Tibial nerve (tissue), 4 donors: ENCODE data around the gene SOX18.

Experiments used
- EP300 ChIP-seq, 2 donors: sonication (generic); formaldehyde crosslinking; IDR thresholded peaks; one replicate each; pipeline ENCODE4 v1.6.1; 2017; ENCODE audit warnings: antibody characterized with exemption in 2 of 2, mild to moderate bottlenecking in 1 of 2
- POLR2A ChIP-seq, 2 donors: fragments of 450-650 bp; IDR thresholded peaks; one replicate each; pipeline ENCODE4 v1.6.1; 2017; ENCODE audit warnings: antibody characterized with exemption in 2 of 2, mild to moderate bottlenecking in 2 of 2, moderate library complexity in 2 of 2
- TF ChIP-seq, protein P1 (sequence below), 5 experiments: fragments of 200-600 bp in 3 of 5; fragments of 450-650 bp in 2 of 5; sonication (generic) in 3 of 5; IDR thresholded peaks; one replicate each; pipeline ENCODE4 v1.5.1; 2016 to 2019; ENCODE audit warnings: antibody characterized with exemption in 5 of 5, mild to moderate bottlenecking in 3 of 5, moderate library complexity in 2 of 5

DNA sequence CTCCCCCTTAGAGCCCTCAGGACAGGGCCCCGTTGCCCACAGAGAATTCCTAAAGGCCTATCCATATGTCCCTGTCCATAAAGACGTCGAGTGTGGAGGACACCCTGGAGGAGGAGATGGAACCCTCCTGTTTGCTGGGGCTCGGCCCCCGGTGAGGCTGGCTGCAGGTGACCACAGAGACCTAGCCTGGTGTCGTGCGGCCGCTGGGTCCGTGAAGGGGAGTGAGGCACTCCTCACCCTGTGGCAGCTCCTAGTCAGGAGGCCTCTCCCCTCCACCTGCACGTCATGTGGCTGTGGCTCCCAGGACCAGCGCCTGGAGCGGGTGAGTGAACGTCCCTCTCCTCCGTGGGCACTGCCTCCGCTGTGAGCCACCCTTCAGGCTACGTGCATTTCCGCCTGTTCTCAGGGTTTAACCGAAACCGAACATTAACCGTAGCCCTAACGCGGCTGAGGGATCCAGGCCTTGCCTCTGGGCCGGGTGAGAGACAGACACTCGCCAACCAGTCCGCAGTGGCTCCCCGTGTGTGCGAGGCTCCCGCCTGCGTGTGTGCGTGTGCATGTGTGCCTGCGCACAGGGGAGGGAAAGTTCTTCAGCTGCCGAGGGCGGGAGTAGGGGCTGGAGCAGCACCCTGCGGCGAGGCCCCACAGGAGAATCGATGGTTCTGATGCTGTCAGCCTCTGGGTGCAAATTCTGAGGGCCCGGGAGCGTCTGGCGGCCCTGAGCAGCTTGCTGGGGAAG, 7.6 kb upstream of the SOX18 start:
- TF ChIP-seq, protein P1, sequence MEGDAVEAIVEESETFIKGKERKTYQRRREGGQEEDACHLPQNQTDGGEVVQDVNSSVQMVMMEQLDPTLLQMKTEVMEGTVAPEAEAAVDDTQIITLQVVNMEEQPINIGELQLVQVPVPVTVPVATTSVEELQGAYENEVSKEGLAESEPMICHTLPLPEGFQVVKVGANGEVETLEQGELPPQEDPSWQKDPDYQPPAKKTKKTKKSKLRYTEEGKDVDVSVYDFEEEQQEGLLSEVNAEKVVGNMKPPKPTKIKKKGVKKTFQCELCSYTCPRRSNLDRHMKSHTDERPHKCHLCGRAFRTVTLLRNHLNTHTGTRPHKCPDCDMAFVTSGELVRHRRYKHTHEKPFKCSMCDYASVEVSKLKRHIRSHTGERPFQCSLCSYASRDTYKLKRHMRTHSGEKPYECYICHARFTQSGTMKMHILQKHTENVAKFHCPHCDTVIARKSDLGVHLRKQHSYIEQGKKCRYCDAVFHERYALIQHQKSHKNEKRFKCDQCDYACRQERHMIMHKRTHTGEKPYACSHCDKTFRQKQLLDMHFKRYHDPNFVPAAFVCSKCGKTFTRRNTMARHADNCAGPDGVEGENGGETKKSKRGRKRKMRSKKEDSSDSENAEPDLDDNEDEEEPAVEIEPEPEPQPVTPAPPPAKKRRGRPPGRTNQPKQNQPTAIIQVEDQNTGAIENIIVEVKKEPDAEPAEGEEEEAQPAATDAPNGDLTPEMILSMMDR (IDR thresholded peaks at IDR 0.05): no peak
- TF ChIP-seq EP300 (IDR thresholded peaks at IDR 0.05) (no peak), POLR2A (IDR thresholded peaks at IDR 0.05) (no peak)
